KMS-11 (cell line): Measurements from ENCODE around the gene CTSV.
"Not testable (repeated sequence)": the region's sequence is repeated elsewhere in the genome, so short reads cannot be mapped to it uniquely, and the experiment has no call there.

Experiments
- H2AFZ ChIP-seq: fragments of 200-600 bp; sonication (generic); 2 replicates; pipeline ENCODE4 v1.6.1; 2016; ENCODE audit warnings: antibody characterized with exemption, mixed run types, low read depth
- H3K27ac ChIP-seq: fragments of 200-600 bp; sonication (generic); 2 replicates; pipeline ENCODE4 v1.6.1; 2016; ENCODE audit warnings: mild to moderate bottlenecking, mixed run types
- H3K27me3 ChIP-seq: fragments of 200-600 bp; sonication (generic); 2 replicates; pipeline ENCODE4 v1.6.1; 2017; ENCODE audit warnings: mild to moderate bottlenecking, low read depth, mixed run types, moderate library complexity; ENCODE audit not compliant: insufficient read depth
- H3K36me3 ChIP-seq: fragments of 200-600 bp; sonication (generic); 2 replicates; pipeline ENCODE4 v1.6.1; 2017; ENCODE audit warnings: mild to moderate bottlenecking, mixed run types; ENCODE audit not compliant: insufficient read depth
- H3K4me1 ChIP-seq: fragments of 200-600 bp; sonication (generic); 2 replicates; pipeline ENCODE4 v1.6.1; 2016; ENCODE audit warnings: mild to moderate bottlenecking, low read depth, mixed run types; ENCODE audit not compliant: poor library complexity, severe bottlenecking
- H3K4me2 ChIP-seq: fragments of 200-600 bp; sonication (generic); 2 replicates; pipeline ENCODE4 v1.7.0; 2016; ENCODE audit warnings: mild to moderate bottlenecking, mixed run types
- H3K4me3 ChIP-seq: fragments of 200-600 bp; sonication (generic); IDR thresholded peaks from 2 replicates; pipeline ENCODE4 v1.6.1; 2017; ENCODE audit warnings: low read depth, low read length, mixed read lengths; ENCODE audit not compliant: insufficient read depth
- H3K79me2 ChIP-seq: fragments of 200-600 bp; sonication (generic); 2 replicates; pipeline ENCODE4 v1.6.1; 2016; ENCODE audit warnings: low read depth, mixed run types; ENCODE audit not compliant: insufficient read depth
- H3K9ac ChIP-seq: fragments of 200-600 bp; sonication (generic); 2 replicates; pipeline ENCODE4 v1.6.1; 2016; ENCODE audit warnings: mild to moderate bottlenecking, mixed run types
- H4K20me1 ChIP-seq: fragments of 200-600 bp; sonication (generic); 2 replicates; pipeline ENCODE4 v1.6.1; 2016; ENCODE audit warnings: mild to moderate bottlenecking, mixed run types; ENCODE audit not compliant: insufficient read depth
- TF ChIP-seq, protein P1 (sequence below): fragments of 200-600 bp; sonication (generic); conservative IDR thresholded peaks from 2 replicates; pipeline ENCODE4 v1.6.1; 2017; ENCODE audit warnings: low read depth, mild to moderate bottlenecking, antibody characterized with exemption, low read length, moderate library complexity, mixed read lengths

The CTSV gene

GRCh38 chr9:97057651-97058050 lies 18.7 kb upstream of the CTSV start:
- no peaks in the 10 kb centered on the region for H3K79me2 ChIP-seq
- H3K9ac ChIP-seq = no peak overlapping the region
- no peaks in the 10 kb centered on the region for H3K36me3 ChIP-seq
- H3K4me2 ChIP-seq = no peak overlapping the region
- no peaks in the 10 kb centered on the region for H3K4me1 ChIP-seq
- H3K27me3 ChIP-seq = no peaks in the 10 kb centered on the region
- TF ChIP-seq, protein P1, sequence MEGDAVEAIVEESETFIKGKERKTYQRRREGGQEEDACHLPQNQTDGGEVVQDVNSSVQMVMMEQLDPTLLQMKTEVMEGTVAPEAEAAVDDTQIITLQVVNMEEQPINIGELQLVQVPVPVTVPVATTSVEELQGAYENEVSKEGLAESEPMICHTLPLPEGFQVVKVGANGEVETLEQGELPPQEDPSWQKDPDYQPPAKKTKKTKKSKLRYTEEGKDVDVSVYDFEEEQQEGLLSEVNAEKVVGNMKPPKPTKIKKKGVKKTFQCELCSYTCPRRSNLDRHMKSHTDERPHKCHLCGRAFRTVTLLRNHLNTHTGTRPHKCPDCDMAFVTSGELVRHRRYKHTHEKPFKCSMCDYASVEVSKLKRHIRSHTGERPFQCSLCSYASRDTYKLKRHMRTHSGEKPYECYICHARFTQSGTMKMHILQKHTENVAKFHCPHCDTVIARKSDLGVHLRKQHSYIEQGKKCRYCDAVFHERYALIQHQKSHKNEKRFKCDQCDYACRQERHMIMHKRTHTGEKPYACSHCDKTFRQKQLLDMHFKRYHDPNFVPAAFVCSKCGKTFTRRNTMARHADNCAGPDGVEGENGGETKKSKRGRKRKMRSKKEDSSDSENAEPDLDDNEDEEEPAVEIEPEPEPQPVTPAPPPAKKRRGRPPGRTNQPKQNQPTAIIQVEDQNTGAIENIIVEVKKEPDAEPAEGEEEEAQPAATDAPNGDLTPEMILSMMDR = no peak
- H4K20me1 ChIP-seq = no peaks in the 10 kb centered on the region
- no peak overlapping the region for H3K27ac ChIP-seq
- H2AFZ ChIP-seq = no peak overlapping the region
- H3K4me3 ChIP-seq = no peak overlapping the region

DNA sequence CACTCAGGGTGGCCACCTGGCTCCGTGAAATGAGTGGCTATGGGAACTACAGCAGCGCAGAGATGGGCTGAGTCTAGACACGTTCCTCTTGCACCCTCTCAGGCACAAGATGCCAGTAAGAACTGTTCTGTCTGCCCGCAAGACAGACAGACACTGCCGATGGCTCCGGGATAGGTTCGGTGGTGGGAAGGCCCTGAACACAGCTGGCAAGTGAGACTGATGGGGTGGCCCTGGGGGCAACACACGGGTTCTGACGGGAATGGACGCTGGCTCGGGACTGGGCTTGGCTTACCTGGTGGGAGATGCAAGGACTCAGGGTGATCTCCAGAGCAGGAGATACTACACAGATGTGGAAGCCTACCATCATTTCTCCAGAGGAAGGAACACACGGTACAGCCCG lies 16.9 kb upstream of the CTSV start:
- H3K4me1 ChIP-seq, H3K4me2 ChIP-seq, H3K4me3 ChIP-seq, H4K20me1 ChIP-seq, H3K9ac ChIP-seq, H3K27me3 ChIP-seq, H2AFZ ChIP-seq, H3K79me2 ChIP-seq, H3K36me3 ChIP-seq, H3K27ac ChIP-seq: not testable (repeated sequence)

DNA sequence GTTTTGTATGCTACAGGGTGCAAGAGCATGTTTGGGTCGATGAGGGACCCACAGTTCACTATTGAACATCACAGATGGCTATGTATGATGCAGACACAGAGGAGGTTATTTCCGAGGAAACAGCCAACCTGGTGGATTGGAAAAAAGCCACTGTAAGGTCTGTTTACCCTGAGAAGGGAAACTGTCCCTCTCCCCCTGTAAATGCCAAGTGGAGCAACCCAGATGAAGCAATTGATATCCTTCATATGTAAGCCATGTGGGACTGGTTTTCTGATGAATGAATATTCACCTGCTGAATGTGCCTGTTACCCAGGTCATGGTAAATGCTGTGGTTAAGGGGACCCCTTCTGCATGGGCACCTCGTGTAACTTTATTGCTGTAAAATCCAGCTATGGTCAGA lies 14.8 kb upstream of the CTSV start:
- H4K20me1 ChIP-seq = no peaks in the 10 kb centered on the region
- H3K27ac ChIP-seq = no peak overlapping the region
- no peaks in the 10 kb centered on the region for H3K27me3 ChIP-seq
- H3K79me2 ChIP-seq = no peaks in the 10 kb centered on the region
- H3K4me3 ChIP-seq = no peak overlapping the region
- no peak overlapping the region for H3K4me2 ChIP-seq
- H2AFZ ChIP-seq = no peak overlapping the region
- TF ChIP-seq, protein P1 = no peak
- no peaks in the 10 kb centered on the region for H3K36me3 ChIP-seq
- peaks cover 3% of the 10 kb centered on the region for H3K4me1 ChIP-seq
- no peak overlapping the region for H3K9ac ChIP-seq

DNA sequence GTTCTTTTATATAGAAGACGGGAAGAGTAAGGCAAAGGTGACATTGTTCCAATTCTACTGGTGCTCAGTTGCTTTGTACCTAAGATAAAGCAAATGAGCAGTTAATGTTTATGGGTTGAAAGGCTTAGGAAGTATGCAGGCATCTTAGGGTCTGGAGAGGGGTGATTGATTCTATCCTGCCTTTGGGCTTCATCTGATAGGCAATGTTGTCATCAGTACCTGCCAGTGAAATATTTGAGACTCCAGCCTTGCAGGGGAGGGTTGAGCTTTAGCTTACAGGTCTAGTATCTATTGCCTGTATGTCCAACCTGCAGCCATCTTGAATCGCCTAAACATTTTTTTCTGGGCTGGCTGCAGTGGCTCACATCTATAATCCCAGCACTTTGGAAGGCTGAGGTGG lies 13.8 kb upstream of the CTSV start:
- no peaks in the 10 kb centered on the region for H3K27me3 ChIP-seq
- H3K9ac ChIP-seq = no peak overlapping the region
- H2AFZ ChIP-seq = no peak overlapping the region
- H3K79me2 ChIP-seq = no peaks in the 10 kb centered on the region
- no peak overlapping the region for H3K4me2 ChIP-seq
- no peak overlapping the region for H3K27ac ChIP-seq
- H3K4me3 ChIP-seq = no peak overlapping the region
- peaks cover 3% of the 10 kb centered on the region for H3K4me1 ChIP-seq
- no peaks in the 10 kb centered on the region for H3K36me3 ChIP-seq
- no peaks in the 10 kb centered on the region for H4K20me1 ChIP-seq
- TF ChIP-seq, protein P1 = no peak

GRCh38 chr9:97046228-97046627 lies 7.3 kb upstream of the CTSV start:
- H3K27me3 ChIP-seq = no peaks in the 10 kb centered on the region
- no peaks in the 10 kb centered on the region for H3K79me2 ChIP-seq
- no peak overlapping the region for H3K4me2 ChIP-seq
- no peaks in the 10 kb centered on the region for H4K20me1 ChIP-seq
- H3K36me3 ChIP-seq = no peaks in the 10 kb centered on the region
- H3K9ac ChIP-seq = no peak overlapping the region
- H3K4me3 ChIP-seq = no peak overlapping the region
- H3K4me1 ChIP-seq = peaks cover 3% of the 10 kb centered on the region
- no peak overlapping the region for H3K27ac ChIP-seq
- no peak overlapping the region for H2AFZ ChIP-seq
- TF ChIP-seq, protein P1 = no peak
